DMS114 treated with DMSO at 0.1 percent for 48 hours (cell line): ENCODE results near the gene IFNA16.
"Not testable (repeated sequence)": the region's sequence is repeated elsewhere in the genome, so short reads cannot be mapped to it uniquely, and the experiment has no call there.

Source experiments
- DNase-seq: peaks from one replicate; lab custom pipeline; 2025; ENCODE audit not compliant: unreplicated experiment; lab: John Stamatoyannopoulos, UW

Gene IFNA16

GRCh38 chr9:21202105-21202504 is 15.0 kb downstream of the IFNA16 start, which contains the start of gene IFNA7:
Gene IFNA7 (minus strand): TSS chr9:21202205. CDS start chr9:21202165, 40 bp downstream.
- DNase-seq = not testable (repeated sequence)

GRCh38 chr9:21194867-21195776 is 22.0 kb downstream of the IFNA16 start:
- DNase-seq = not testable (repeated sequence)

- DNase-seq = not testable (repeated sequence)
Observed at GRCh38 chr9:21187487-21187886, 29.6 kb downstream of the IFNA16 start, which contains the start of gene IFNA4. Gene IFNA4 (minus strand): TSS chr9:21187587. CDS start chr9:21187531, 56 bp downstream.

- not testable (repeated sequence) for DNase-seq
Observed at GRCh38 chr9:21182810-21183736, 34.0 kb downstream of the IFNA16 start.

GRCh38 chr9:21174671-21175070 is 42.4 kb downstream of the IFNA16 start:
- no peak for DNase-seq

- no peak for DNase-seq
Observed at GRCh38 chr9:21172156-21172555, 45.0 kb downstream of the IFNA16 start.

GRCh38 chr9:21171351-21171750 is 45.8 kb downstream of the IFNA16 start:
- DNase-seq = no peak

GRCh38 chr9:21166560-21166959 is 50.6 kb downstream of the IFNA16 start, which contains the start of gene IFNA21:
Gene IFNA21 (minus strand): TSS chr9:21166660. CDS start chr9:21166612, 48 bp downstream.
- not testable (repeated sequence) for DNase-seq
